GM21367 (cell line): ENCODE measurements around the gene NRROS.
"Not testable (repeated sequence)": the region's sequence is repeated elsewhere in the genome, so short reads cannot be mapped to it uniquely, and the experiment has no call there.

Experiments
- ATAC-seq: cut with Tn5 transposase; IDR thresholded peaks from one replicate; pipeline ENCODE4 v1.9.1; 2021; ENCODE audit not compliant: unreplicated experiment

NRROS gene

GRCh38 chr3:196639483-196640296 is at the start of gene NRROS:
NRROS (plus strand) TSS chr3:196639694; CDS start chr3:196654540, 14,846 bp downstream.
- ATAC-seq = peak; percentile 30

DNA sequence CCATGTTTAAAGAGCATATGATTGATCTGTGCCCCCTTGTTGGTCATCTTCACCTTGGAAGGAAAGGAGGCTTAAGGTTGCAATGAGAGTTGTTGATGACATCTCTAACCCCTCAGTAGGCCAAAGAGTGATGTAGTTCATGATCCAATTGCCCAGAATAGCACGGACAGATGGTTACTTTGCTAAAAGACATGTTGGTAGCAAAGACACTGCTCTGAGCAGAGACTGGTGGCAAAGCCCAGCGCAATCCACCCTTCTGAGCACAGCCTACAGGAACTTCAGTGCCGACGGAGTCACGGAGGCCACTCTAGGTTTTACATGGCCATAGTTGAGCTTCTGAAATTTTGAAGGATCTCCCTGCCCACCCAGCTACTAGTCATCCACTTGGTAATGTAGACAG is 49.2 kb upstream of the NRROS start:
- no peak for ATAC-seq

DNA sequence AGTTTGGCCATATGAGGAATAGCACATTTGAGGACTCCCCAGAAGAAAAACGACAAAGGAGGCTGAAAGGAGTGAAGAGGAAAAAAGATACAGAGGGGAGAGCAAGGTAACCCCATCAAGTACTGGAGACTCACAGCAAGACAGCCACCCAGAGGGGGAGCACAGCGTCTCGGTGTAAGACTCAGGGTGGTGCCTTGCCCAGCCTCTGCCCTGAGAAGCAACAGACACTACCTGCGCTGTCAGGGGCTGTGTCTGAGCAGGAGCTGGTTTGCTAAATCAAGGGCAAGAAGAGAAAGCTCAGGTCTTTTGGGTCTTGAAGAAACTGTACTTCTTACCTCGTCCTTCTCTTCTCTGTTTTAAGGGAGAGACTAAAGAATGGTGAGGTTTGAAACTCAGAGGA is 43.1 kb upstream of the NRROS start:
- ATAC-seq = no peak

GRCh38 chr3:196597971-196598733 is 41.3 kb upstream of the NRROS start:
- not testable (repeated sequence) for ATAC-seq

DNA sequence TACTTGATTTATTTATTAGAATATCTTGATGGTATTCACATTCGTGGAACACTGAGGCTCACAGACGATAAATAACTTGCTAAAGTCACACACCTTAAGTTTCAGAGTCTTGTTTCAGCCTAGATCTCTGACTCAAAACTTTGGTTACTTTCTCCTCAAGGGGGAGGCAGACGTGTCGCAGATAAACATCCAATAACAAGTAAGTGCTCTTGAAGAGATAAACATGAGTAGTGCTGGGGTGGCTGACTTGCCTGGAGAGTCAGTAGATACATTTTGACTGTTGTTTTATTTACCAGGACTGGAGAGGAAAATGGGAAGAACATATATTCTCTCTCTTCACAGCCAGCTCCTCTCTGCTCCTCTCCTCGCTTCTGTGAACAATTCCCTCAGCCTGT is 39.8 kb upstream of the NRROS start:
- no peak for ATAC-seq

GRCh38 chr3:196600359-196600758 is 39.1 kb upstream of the NRROS start:
- no peak for ATAC-seq

DNA sequence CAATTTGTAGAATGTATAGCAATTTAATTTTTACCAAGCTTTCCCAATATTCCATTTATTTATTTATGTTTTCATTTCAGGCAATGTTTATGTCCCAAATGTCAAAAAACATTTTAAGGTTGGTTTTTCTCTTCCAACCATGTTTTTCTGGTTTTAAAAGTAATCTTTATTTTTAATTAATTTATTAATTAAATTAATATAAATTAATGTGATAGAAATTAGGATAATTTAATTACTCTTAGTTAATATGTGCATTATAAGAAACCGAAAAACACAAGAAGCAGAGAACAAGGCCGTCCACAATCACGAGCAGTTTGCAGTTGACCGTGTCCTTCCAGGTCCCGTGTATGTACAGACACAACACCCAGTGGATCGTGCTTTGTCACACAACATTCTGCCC is 36.8 kb upstream of the NRROS start:
- no peak for ATAC-seq

GRCh38 chr3:196603683-196604082 is 35.8 kb upstream of the NRROS start:
- ATAC-seq = no peak

GRCh38 chr3:196604548-196604947 is 34.9 kb upstream of the NRROS start:
- ATAC-seq = no peak

- ATAC-seq = no peak
Measured at GRCh38 chr3:196608693-196609092, 30.8 kb upstream of the NRROS start.

- ATAC-seq = peak; percentile 74
Measured at GRCh38 chr3:196609343-196609775, 30.1 kb upstream of the NRROS start.

DNA sequence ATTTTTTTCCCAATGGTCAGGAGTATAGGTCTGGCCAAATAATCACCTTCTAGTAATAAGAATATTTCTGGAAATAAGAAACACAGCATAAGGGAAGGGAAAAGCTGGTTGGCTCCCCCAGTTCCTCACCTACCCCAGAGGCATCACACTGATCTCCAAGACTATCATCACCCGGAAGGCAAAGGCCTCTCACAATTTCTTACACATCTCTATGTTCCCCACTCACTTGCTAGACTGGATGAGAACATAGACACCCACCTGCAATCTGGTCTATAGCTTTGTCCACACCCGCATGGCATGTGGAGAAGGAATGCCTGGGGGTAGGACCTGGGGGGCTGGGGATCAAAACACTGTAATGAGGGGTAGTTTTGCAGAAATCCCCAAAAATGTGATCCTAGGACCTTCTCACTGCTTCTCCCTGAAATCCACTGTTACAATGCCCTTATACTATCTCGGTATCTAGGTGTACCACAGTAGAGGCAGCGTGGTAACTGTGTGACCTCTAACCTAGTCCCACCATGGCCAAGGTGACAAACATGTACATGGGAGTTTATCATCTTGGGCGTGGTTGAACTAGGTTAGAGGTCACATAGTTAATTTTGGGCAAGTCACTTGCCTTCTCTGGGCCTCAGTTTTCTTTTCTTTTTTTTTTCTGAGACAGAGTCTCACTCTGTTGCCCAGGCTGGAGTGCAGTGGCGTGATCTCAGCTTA is 29.5 kb upstream of the NRROS start:
- ATAC-seq = no peak

- no peak for ATAC-seq
Measured at GRCh38 chr3:196611761-196612483, 27.6 kb upstream of the NRROS start.

GRCh38 chr3:196615234-196615633 is 24.3 kb upstream of the NRROS start:
- not testable (repeated sequence) for ATAC-seq

GRCh38 chr3:196617256-196617655 is 22.2 kb upstream of the NRROS start:
- no peak for ATAC-seq

DNA sequence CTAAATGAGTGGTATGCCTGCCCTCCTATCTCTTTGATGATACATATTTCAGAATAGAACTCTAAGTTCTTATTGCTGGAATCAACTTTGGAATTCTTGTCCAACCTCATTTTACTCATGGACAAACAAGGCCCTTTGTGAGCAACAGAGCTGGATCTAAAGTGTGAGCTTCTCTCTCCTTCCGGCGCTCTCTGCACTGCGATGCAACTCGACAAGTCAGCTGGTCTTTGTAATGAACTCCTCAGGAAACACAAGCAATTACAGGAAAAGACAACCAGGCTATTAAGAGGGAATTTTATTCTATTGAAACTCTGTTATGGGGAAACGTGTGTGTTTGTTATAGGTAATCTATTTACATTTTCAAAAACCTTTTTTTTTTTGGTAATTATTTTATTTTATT is 20.3 kb upstream of the NRROS start:
- ATAC-seq = no peak

DNA sequence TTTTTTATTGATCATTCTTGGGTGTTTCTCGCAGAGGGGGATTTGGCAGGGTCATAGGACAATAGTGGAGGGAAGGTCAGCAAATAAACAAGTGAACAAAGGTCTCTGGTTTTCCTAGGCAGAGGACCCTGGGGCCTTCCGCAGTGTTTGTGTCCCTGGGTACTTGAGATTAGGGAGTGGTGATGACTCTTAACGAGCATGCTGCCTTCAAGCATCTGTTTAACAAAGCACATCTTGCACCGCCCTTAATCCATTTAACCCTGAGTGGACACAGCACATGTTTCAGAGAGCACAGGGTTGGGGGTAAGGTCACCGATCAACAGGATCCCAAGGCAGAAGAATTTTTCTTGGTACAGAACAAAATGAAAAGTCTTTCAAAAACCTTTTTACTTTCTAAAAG is 19.9 kb upstream of the NRROS start:
- ATAC-seq = not testable (repeated sequence)

GRCh38 chr3:196620161-196620604 is 19.3 kb upstream of the NRROS start:
- ATAC-seq = no peak

DNA sequence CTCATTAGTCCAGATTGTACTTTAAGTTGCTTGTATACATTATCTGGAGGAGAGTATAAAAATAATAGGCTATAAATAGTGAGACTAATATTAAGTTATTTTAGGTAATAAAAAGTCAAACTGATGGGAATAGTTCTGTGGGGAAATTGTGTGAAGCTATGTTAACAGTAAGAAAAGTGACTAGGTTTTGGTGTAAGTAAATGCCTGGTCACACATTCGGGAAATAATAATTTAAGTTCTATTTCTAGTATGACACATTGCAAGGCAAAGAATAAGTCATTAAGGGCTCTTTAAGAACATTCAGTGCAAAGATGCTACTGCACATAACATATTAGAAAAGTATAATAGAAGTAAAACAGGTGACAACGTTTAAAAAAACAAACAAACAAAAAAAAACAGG is 18.8 kb upstream of the NRROS start:
- ATAC-seq = no peak

DNA sequence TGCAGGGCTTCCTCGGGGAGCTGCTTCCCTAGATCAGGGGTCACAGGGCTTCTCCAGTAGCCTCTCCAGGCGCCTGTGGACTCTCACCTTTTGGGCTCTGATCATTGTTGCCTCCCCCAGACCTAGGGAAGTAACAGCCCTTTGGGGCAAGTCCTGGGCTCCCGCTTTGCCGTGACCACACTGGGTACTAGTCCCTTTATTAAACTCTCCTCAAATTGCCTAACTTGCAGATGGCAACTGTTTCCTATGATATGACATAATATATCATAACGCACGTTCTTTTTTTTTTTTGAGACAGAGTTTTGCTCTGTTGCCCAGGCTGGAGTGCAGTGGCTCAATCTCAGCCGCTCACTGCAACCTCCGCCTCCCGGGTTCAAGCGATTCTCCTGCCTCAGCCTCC is 17.9 kb upstream of the NRROS start:
- no peak for ATAC-seq
